HG03521 (cell line): ENCODE results near the gene TBC1D30.
"Not testable (repeated sequence)": the region's sequence is repeated elsewhere in the genome, so short reads cannot be mapped to it uniquely, and the experiment has no call there.

Experiments used
- ATAC-seq: cut with Tn5 transposase; IDR thresholded peaks from one replicate; pipeline ENCODE4 v1.9.1; 2021; ENCODE audit warnings: mild to moderate bottlenecking, moderate library complexity; ENCODE audit not compliant: unreplicated experiment

The TBC1D30 gene

GRCh38 chr12:64824500-64825142, at the start of gene TBC1D30:
Gene TBC1D30 (plus strand): TSS chr12:64824647. CDS start chr12:64824880, 233 bp downstream.
- ATAC-seq, result peak; percentile 41

- not testable (repeated sequence) for ATAC-seq
Observed at GRCh38 chr12:64775147-64775736, 49.2 kb upstream of the TBC1D30 start.

- ATAC-seq, result no peak
Observed at GRCh38 chr12:64779354-64779974, 45.0 kb upstream of the TBC1D30 start.

GRCh38 chr12:64780132-64780530, 44.3 kb upstream of the TBC1D30 start:
- no peak for ATAC-seq

- no peak for ATAC-seq
Observed at GRCh38 chr12:64780531-64781279, 43.7 kb upstream of the TBC1D30 start.

- no peak for ATAC-seq
Observed at GRCh38 chr12:64781280-64782190, 42.9 kb upstream of the TBC1D30 start.

- no peak for ATAC-seq
Observed at GRCh38 chr12:64782191-64782876, 42.1 kb upstream of the TBC1D30 start.

- ATAC-seq, result no peak
Observed at GRCh38 chr12:64785838-64786237, 38.6 kb upstream of the TBC1D30 start.

GRCh38 chr12:64790166-64790565, 34.3 kb upstream of the TBC1D30 start:
- ATAC-seq, result no peak

- no peak for ATAC-seq
Observed at GRCh38 chr12:64791036-64791435, 33.4 kb upstream of the TBC1D30 start.

- ATAC-seq, result no peak
Observed at GRCh38 chr12:64792128-64792527, 32.3 kb upstream of the TBC1D30 start.

- ATAC-seq, result no peak
Observed at GRCh38 chr12:64793610-64794009, 30.8 kb upstream of the TBC1D30 start.

- no peak for ATAC-seq
Observed at GRCh38 chr12:64794305-64794704, 30.1 kb upstream of the TBC1D30 start.

- peak; percentile 73 for ATAC-seq
Observed at GRCh38 chr12:64796205-64796845, 28.1 kb upstream of the TBC1D30 start.

GRCh38 chr12:64797156-64797555, 27.3 kb upstream of the TBC1D30 start:
- no peak for ATAC-seq

GRCh38 chr12:64798165-64798564, 26.3 kb upstream of the TBC1D30 start:
- no peak for ATAC-seq

- ATAC-seq, result peak; percentile 42
Observed at GRCh38 chr12:64800640-64801039, 23.8 kb upstream of the TBC1D30 start.

- ATAC-seq, result no peak
Observed at GRCh38 chr12:64801381-64801780, 23.1 kb upstream of the TBC1D30 start.

- ATAC-seq, result peak; percentile 72
Observed at GRCh38 chr12:64802180-64802775, 22.2 kb upstream of the TBC1D30 start.
